GM19043 (cell line): ENCODE results near the gene EPS15.
A peak's percentile ranks its signal among the peaks of the same experiment; 100 is the strongest.
"Not testable (repeated sequence)": the region's sequence is repeated elsewhere in the genome, so short reads cannot be mapped to it uniquely, and the experiment has no call there.

Source experiments
- ATAC-seq: cut with Tn5 transposase; IDR thresholded peaks from one replicate; pipeline ENCODE4 v1.9.1; 2021; ENCODE audit warnings: low read depth; ENCODE audit not compliant: unreplicated experiment

The EPS15 gene

GRCh38 chr1:51519048-51519864 is at the start of gene EPS15:
Gene EPS15, minus strand, starts transcription at chr1:51519266. Its CDS starts 35 bp downstream, at chr1:51519231.
- peak; percentile 41 for ATAC-seq

GRCh38 chr1:51568231-51568935 is 49.3 kb upstream of the EPS15 start:
- no peak for ATAC-seq

GRCh38 chr1:51567653-51568052 is 48.6 kb upstream of the EPS15 start:
- no peak for ATAC-seq

- no peak for ATAC-seq
Measured at GRCh38 chr1:51566260-51566659, 47.2 kb upstream of the EPS15 start.

- no peak for ATAC-seq
Measured at GRCh38 chr1:51565009-51565408, 45.9 kb upstream of the EPS15 start.

- no peak for ATAC-seq
Measured at GRCh38 chr1:51564124-51564523, 45.1 kb upstream of the EPS15 start.

GRCh38 chr1:51561702-51562101 is 42.6 kb upstream of the EPS15 start:
- no peak for ATAC-seq

GRCh38 chr1:51560895-51561294 is 41.8 kb upstream of the EPS15 start:
- ATAC-seq, result not testable (repeated sequence)

- ATAC-seq, result no peak
Measured at GRCh38 chr1:51560034-51560433, 41.0 kb upstream of the EPS15 start.

GRCh38 chr1:51559501-51559900 is 40.4 kb upstream of the EPS15 start:
- no peak for ATAC-seq

GRCh38 chr1:51559064-51559500 is 40.0 kb upstream of the EPS15 start:
- ATAC-seq, result no peak

- ATAC-seq, result no peak
Measured at GRCh38 chr1:51558375-51558924, 39.4 kb upstream of the EPS15 start.

- ATAC-seq, result no peak
Measured at GRCh38 chr1:51557168-51557567, 38.1 kb upstream of the EPS15 start.

GRCh38 chr1:51555866-51556619 is 37.0 kb upstream of the EPS15 start:
- no peak for ATAC-seq

GRCh38 chr1:51553911-51554310 is 34.8 kb upstream of the EPS15 start:
- ATAC-seq, result no peak

- ATAC-seq, result no peak
Measured at GRCh38 chr1:51552929-51553807, 34.1 kb upstream of the EPS15 start.

GRCh38 chr1:51551848-51552296 is 32.8 kb upstream of the EPS15 start:
- no peak for ATAC-seq

- no peak for ATAC-seq
Measured at GRCh38 chr1:51551081-51551480, 32.0 kb upstream of the EPS15 start.

GRCh38 chr1:51549901-51550300 is 30.8 kb upstream of the EPS15 start:
- ATAC-seq, result no peak
